ENCODE data around the gene SPSB2.

- no peak for TF ChIP-seq CTCF (conservative IDR thresholded peaks at IDR 0.05 in 1 of 2, IDR thresholded peaks at IDR 0.05 in 1 of 2; ENCODE audit: extremely low read depth in 1 of 2, insufficient read depth in 1 of 2, low read depth in 1 of 2, low read length in 2 of 2)
- TF ChIP-seq EZH2 (IDR thresholded peaks at IDR 0.05; ENCODE audit: borderline replicate concordance, low read length) = no peak
Measured at GRCh38 chr12:6834254-6834653, 38.8 kb downstream of the SPSB2 start.
